Common myeloid progenitor, CD34-positive (primary cell): ENCODE measurements around the gene PPFIA4.

Experiments used
- CTCF ChIA-PET: fragments of 350-600 bp; sonication (Branson Sonifier 250); formaldehyde crosslinking; loops from one replicate; lab custom pipeline; 2021; ENCODE audit warnings: antibody characterized with exemption; lab: Charles Lee
- POLR2A ChIA-PET: fragments of 350-600 bp; sonication (Branson Sonifier 250); formaldehyde crosslinking; loops from one replicate; lab custom pipeline; 2021; ENCODE audit warnings: antibody characterized with exemption; lab: Charles Lee
- DNase-seq, 3 donors: peaks; one replicate each; pipeline versions ENCODE4 v3.0.0 to v3.0.0-alpha.2; 2013
- H3K27ac ChIP-seq, 2 experiments: 1 replicate in 1 of 2; 2 replicates in 1 of 2; pipeline ENCODE4 v1.7.0; 2013; ENCODE audit warnings: inconsistent platforms in 2 of 2, low read length in 2 of 2, mild to moderate bottlenecking in 2 of 2, low read depth in 1 of 2, moderate library complexity in 1 of 2; ENCODE audit not compliant: severe bottlenecking in 2 of 2, insufficient read depth in 1 of 2, poor library complexity in 1 of 2
- H3K27me3 ChIP-seq, 5 experiments: replicated peaks in 2 of 5; 1 replicate in 3 of 5; 2 replicates in 2 of 5; pipeline versions ENCODE4 v1.6.1 to v1.7.0; 2013; ENCODE audit warnings: low read length in 4 of 5, mild to moderate bottlenecking in 2 of 5, moderate library complexity in 2 of 5, inconsistent platforms in 1 of 5; ENCODE audit not compliant: insufficient read depth in 5 of 5, control insufficient read depth in 4 of 5
- H3K36me3 ChIP-seq, 4 experiments: 1 replicate in 2 of 4; 2 replicates in 2 of 4; pipeline versions ENCODE4 v1.6.1 to v1.7.0; 2013; ENCODE audit warnings: low read length in 3 of 4, control low read depth in 1 of 4, mild to moderate bottlenecking in 1 of 4; ENCODE audit not compliant: control insufficient read depth in 4 of 4, insufficient read depth in 4 of 4
- H3K4me1 ChIP-seq, 4 experiments: 1 replicate in 3 of 4; 2 replicates in 1 of 4; pipeline versions ENCODE4 v1.6.1 to v1.7.1; 2013; ENCODE audit warnings: low read length in 3 of 4, mild to moderate bottlenecking in 3 of 4, control low read depth in 1 of 4, inconsistent platforms in 1 of 4, moderate library complexity in 1 of 4; ENCODE audit not compliant: control insufficient read depth in 4 of 4, insufficient read depth in 4 of 4; ENCODE audit errors: control extremely low read depth in 1 of 4
- H3K4me3 ChIP-seq, 7 experiments: 1 replicate in 4 of 7; 2 replicates in 3 of 7; pipeline versions ENCODE4 v1.5.1 to v1.7.0; 2013; ENCODE audit warnings: mild to moderate bottlenecking in 7 of 7, low read length in 6 of 7, moderate library complexity in 6 of 7, inconsistent platforms in 2 of 7, low read depth in 2 of 7, control low read depth in 1 of 7; ENCODE audit not compliant: insufficient read depth in 4 of 7, control insufficient read depth in 1 of 7; ENCODE audit errors: extremely low read depth in 1 of 7
- H3K9me3 ChIP-seq, 5 experiments: 1 replicate in 4 of 5; 2 replicates in 1 of 5; pipeline versions ENCODE4 v1.6.1 to v1.7.1; 2013; ENCODE audit warnings: low read length in 4 of 5, mild to moderate bottlenecking in 2 of 5, inconsistent platforms in 1 of 5, low read depth in 1 of 5, moderate library complexity in 1 of 5; ENCODE audit not compliant: control insufficient read depth in 4 of 5, insufficient read depth in 2 of 5; ENCODE audit errors: control extremely low read depth in 1 of 5
- WGBS: methylation state at CpG from one replicate; pipeline ENCODE4 v1.1.5; 2013; ENCODE audit not compliant: insufficient coverage; 5-methylcytosine and 5-hydroxymethylcytosine counted together

The PPFIA4 gene

GRCh38 chr1:203055161-203055799 is 29.0 kb downstream of the PPFIA4 start:
- Histone ChIP-seq H3K4me3 (no peak overlapping the region), H3K9me3 (no peaks in the 10 kb centered on the region), H3K27ac (no peak overlapping the region), H3K36me3 (no peaks in the 10 kb centered on the region), H3K4me1 (peaks cover 0 to 25% (median 20%) of the 10 kb centered on the region in 4 experiments), H3K27me3 (peaks cover 0 to 8% (median 0%) of the 10 kb centered on the region in 5 experiments)
- WGBS, result 97% methylated on average over 24 of the region's 24 CpGs
- CTCF ChIA-PET, result interaction anchor here (1.0 to 9.2 kb wide), 6 partner anchors 8 to 169 kb away, joined by 3 to 88 read pairs (median 6); no protein-coding TSS in a partner anchor
- DNase-seq, result no peak
- POLR2A ChIA-PET, result no interaction called here

- WGBS, result 93% methylated on average over 7 of the region's 7 CpGs
- no peak for DNase-seq
- no peaks in the 10 kb centered on the region for H3K36me3 ChIP-seq
- peaks cover 0 to 25% (median 20%) of the 10 kb centered on the region in 4 experiments for H3K4me1 ChIP-seq
- ChIA-PET POLR2A (no interaction called here), CTCF (interaction anchor here (0.9 to 9.2 kb wide), 8 partner anchors 9 to 169 kb away, joined by 3 to 88 read pairs (median 3); no protein-coding TSS in a partner anchor)
- no peaks in the 10 kb centered on the region for H3K9me3 ChIP-seq
- H3K4me3 ChIP-seq, result no peak overlapping the region
- peaks cover 0 to 8% (median 0%) of the 10 kb centered on the region in 5 experiments for H3K27me3 ChIP-seq
- no peak overlapping the region for H3K27ac ChIP-seq
Measured at GRCh38 chr1:203056012-203056411, 29.7 kb downstream of the PPFIA4 start.

- 95% methylated on average over 6 of the region's 6 CpGs for WGBS
Measured at GRCh38 chr1:203056516-203056915, 30.2 kb downstream of the PPFIA4 start.

GRCh38 chr1:203057911-203058675 is 31.8 kb downstream of the PPFIA4 start:
- POLR2A ChIA-PET, result no interaction called here

More at GRCh38 chr1:203056516-203056915, 30.2 kb downstream of the PPFIA4 start:
- ChIA-PET CTCF (interaction anchor here (0.9 to 9.2 kb wide), 6 partner anchors 14 to 116 kb away, joined by 3 to 88 read pairs (median 3); no protein-coding TSS in a partner anchor), POLR2A (no interaction called here)
- Histone ChIP-seq H3K9me3 (no peaks in the 10 kb centered on the region), H3K4me3 (no peak overlapping the region), H3K36me3 (no peaks in the 10 kb centered on the region), H3K27me3 (peaks cover 0 to 5% (median 0%) of the 10 kb centered on the region in 5 experiments), H3K27ac (no peak overlapping the region), H3K4me1 (peaks cover 0 to 25% (median 20%) of the 10 kb centered on the region in 4 experiments)
- DNase-seq, result no peak

GRCh38 chr1:203058676-203058935 is 32.3 kb downstream of the PPFIA4 start:
- no peak overlapping the region for H3K27ac ChIP-seq
- ChIA-PET CTCF (interaction anchor here (1.0 to 9.2 kb wide), 6 partner anchors 16 to 286 kb away, joined by 3 to 88 read pairs (median 4); no protein-coding TSS in a partner anchor), POLR2A (no interaction called here)
- H3K4me3 ChIP-seq, result no peak overlapping the region
- peaks cover 0 to 1% (median 0%) of the 10 kb centered on the region in 5 experiments for H3K27me3 ChIP-seq
- WGBS, result 80% methylated on average over 1 of the region's 1 CpG
- no peaks in the 10 kb centered on the region for H3K36me3 ChIP-seq
- peaks cover 2 to 33% (median 22%) of the 10 kb centered on the region in 4 experiments for H3K4me1 ChIP-seq
- no peaks in the 10 kb centered on the region for H3K9me3 ChIP-seq
- DNase-seq, result peak in 2 of 3 donors; percentile 35 to 38

More at GRCh38 chr1:203057911-203058675, 31.8 kb downstream of the PPFIA4 start:
- Histone ChIP-seq H3K36me3 (no peaks in the 10 kb centered on the region), H3K27me3 (peaks cover 0 to 1% (median 0%) of the 10 kb centered on the region in 5 experiments), H3K4me3 (no peak overlapping the region), H3K4me1 (peaks cover 0 to 28% (median 19%) of the 10 kb centered on the region in 4 experiments), H3K27ac (no peak overlapping the region), H3K9me3 (no peaks in the 10 kb centered on the region)
- 32% methylated on average over 8 of the region's 10 CpGs for WGBS
- DNase-seq, result peak in 1 of 3 donors; percentile 10
- CTCF ChIA-PET, result interaction anchor here (1.0 to 9.2 kb wide), 7 partner anchors 9 to 286 kb away, joined by 3 to 88 read pairs (median 5); no protein-coding TSS in a partner anchor

- DNase-seq, result no peak
- Histone ChIP-seq H3K4me1 (peaks cover 2 to 35% (median 23%) of the 10 kb centered on the region in 4 experiments), H3K4me3 (no peak overlapping the region), H3K36me3 (no peaks in the 10 kb centered on the region), H3K27ac (no peak overlapping the region), H3K27me3 (no peaks in the 10 kb centered on the region), H3K9me3 (no peaks in the 10 kb centered on the region)
- POLR2A ChIA-PET, result no interaction called here
- CTCF ChIA-PET, result interaction anchor here (0.7 to 9.2 kb wide), 6 partner anchors 9 to 161 kb away, joined by 3 to 88 read pairs (median 4); no protein-coding TSS in a partner anchor
- 76% methylated on average over 2 of the region's 2 CpGs for WGBS
Measured at GRCh38 chr1:203059485-203059884, 33.2 kb downstream of the PPFIA4 start.
